AG10803 (cell line): ENCODE data around the gene DICER1.

Source experiments
- DNase-seq: peaks from one replicate; pipeline ENCODE4 v3.0.0; 2010; ENCODE audit warnings: low read depth
- H3K4me3 ChIP-seq: 2 replicates; pipeline ENCODE4 v1.5.1; 2011; ENCODE audit warnings: mild to moderate bottlenecking, low read length, control low read depth
- CTCF ChIP-seq: conservative IDR thresholded peaks from 2 replicates; pipeline ENCODE4 v1.5.1; 2011; ENCODE audit warnings: mild to moderate bottlenecking, low read length, control low read depth, inconsistent platforms

The DICER1 gene

GRCh38 chr14:95125221-95125620, 32.1 kb downstream of the DICER1 start:
- no peak for TF ChIP-seq CTCF
- H3K4me3 ChIP-seq: no peak overlapping the region
- no peak for DNase-seq

- H3K4me3 ChIP-seq: no peak overlapping the region
- no peak for TF ChIP-seq CTCF
- no peak for DNase-seq
Observed at GRCh38 chr14:95123891-95124579, 33.3 kb downstream of the DICER1 start.

GRCh38 chr14:95122621-95122945, 34.7 kb downstream of the DICER1 start:
- no peak for TF ChIP-seq CTCF
- H3K4me3 ChIP-seq: no peak overlapping the region
- no peak for DNase-seq

GRCh38 chr14:95121911-95122620, 35.3 kb downstream of the DICER1 start:
- no peak overlapping the region for H3K4me3 ChIP-seq
- DNase-seq: no peak
- no peak for TF ChIP-seq CTCF

- no peak for DNase-seq
- H3K4me3 ChIP-seq: no peak overlapping the region
- no peak for TF ChIP-seq CTCF
Observed at GRCh38 chr14:95119336-95119735, 38.0 kb downstream of the DICER1 start.

GRCh38 chr14:95117937-95118721, 39.2 kb downstream of the DICER1 start:
- DNase-seq: no peak
- H3K4me3 ChIP-seq: no peak overlapping the region
- no peak for TF ChIP-seq CTCF
